GM12878 (cell line): ENCODE measurements around the gene UBE2E1. TPM values are rescaled to one million over a fixed set of nuclear protein-coding genes. Genes with fewer than 3 reads are reported as not detected.
A peak's percentile ranks its signal among the peaks of the same experiment; 100 is the strongest.

Experiments used
- BHLHE40 ChIP-seq, 2 experiments: fragments of 450-650 bp in 1 of 2; IDR thresholded peaks; 2 replicates each; pipeline ENCODE4 v1.6.1; 2011 to 2017; ENCODE audit warnings: low read depth in 2 of 2, borderline replicate concordance in 1 of 2, improper control_type of control experiment in 1 of 2, low read length in 1 of 2, mild to moderate bottlenecking in 1 of 2
- BRCA1 ChIP-seq: IDR thresholded peaks from 2 replicates; pipeline ENCODE4 v1.6.1; 2011; ENCODE audit warnings: low read depth, low read length, improper control_type of control experiment
- CEBPB ChIP-seq, 2 experiments: fragments of 150-350 bp in 1 of 2; IDR thresholded peaks; 2 replicates each; pipeline ENCODE4 v1.6.1; 2012 to 2014; ENCODE audit warnings: low read depth in 2 of 2, low read length in 2 of 2, borderline replicate concordance in 1 of 2, inconsistent platforms in 1 of 2
- CHD2 ChIP-seq: IDR thresholded peaks from 2 replicates; pipeline ENCODE4 v1.6.1; 2011; ENCODE audit warnings: low read depth, low read length, improper control_type of control experiment, borderline replicate concordance
- NFYA ChIP-seq: IDR thresholded peaks from 2 replicates; pipeline ENCODE4 v1.6.1; 2011; ENCODE audit warnings: low read depth, mild to moderate bottlenecking, low read length, improper control_type of control experiment, borderline replicate concordance
- NRF1 ChIP-seq: conservative IDR thresholded peaks from 2 replicates; pipeline ENCODE4 v1.6.1; 2011; ENCODE audit warnings: mild to moderate bottlenecking, low read depth, low read length, improper control_type of control experiment
- SMAD1 ChIP-seq: fragments of 450-650 bp; IDR thresholded peaks from 2 replicates; pipeline ENCODE4 v1.6.1; 2018; ENCODE audit warnings: mild to moderate bottlenecking, low read depth; ENCODE audit not compliant: partially characterized antibody
- SP1 ChIP-seq: IDR thresholded peaks from one replicate; pipeline ENCODE4 v1.6.1; 2011; ENCODE audit warnings: low read depth, low read length
- ZBED1 ChIP-seq: IDR thresholded peaks from 2 replicates; pipeline ENCODE4 v1.6.1; 2016; ENCODE audit warnings: borderline replicate concordance
- ZNF207 ChIP-seq: fragments of 450-650 bp; IDR thresholded peaks from 2 replicates; pipeline ENCODE4 v1.6.1; 2014; ENCODE audit warnings: antibody characterized with exemption, mild to moderate bottlenecking, borderline replicate concordance
- ZNF622 ChIP-seq: fragments of 450-650 bp; IDR thresholded peaks from 2 replicates; pipeline ENCODE4 v1.6.1; 2017; ENCODE audit warnings: mild to moderate bottlenecking, inconsistent platforms
- ZZZ3 ChIP-seq: IDR thresholded peaks from 2 replicates; pipeline ENCODE4 v1.6.1; 2011; ENCODE audit warnings: low read depth; ENCODE audit not compliant: control insufficient read depth, insufficient read length
- polyA plus RNA-seq, 11 experiments: library from polyadenylated mRNA; depleted of rRNA in 4 of 11; unstranded in 6 of 11; stranded (reverse) in 5 of 11; fragments of >200 nt; fragmentation: Nextera tagmentation in 4 of 11; fragmentation: Illumina TruSeq in 1 of 11; extraction: Ambion mirVana in 4 of 11; extraction: Trizol in 1 of 11; gene quantifications; 1 replicate in 1 of 11; 2 replicates in 10 of 11; pipeline versions ENCODE4 v1.2.1 to v1.2.3, GENCODE V29; 2011 to 2016; ENCODE audit warnings: inconsistent platforms in 2 of 11, missing spikeins in 2 of 11, low read depth in 1 of 11
- total RNA-seq, 4 experiments: library from RNA; depleted of rRNA in 3 of 4; stranded (reverse); fragments of >200 nt in 3 of 4; fragmentation: Illumina TruSeq in 1 of 4; extraction: Trizol in 1 of 4; gene quantifications; 2 replicates each; pipeline versions ENCODE4 v1.2.1 to v1.2.3, GENCODE V29; 2013 to 2021
- TF ChIP-seq, protein P1 (sequence below): IDR thresholded peaks from 2 replicates; pipeline ENCODE4 v1.6.1; 2012; ENCODE audit warnings: low read depth, low read length, improper control_type of control experiment
- TF ChIP-seq, protein P2 (sequence below): IDR thresholded peaks from 2 replicates; pipeline ENCODE4 v1.6.1; 2012; ENCODE audit warnings: mild to moderate bottlenecking, low read depth, low read length
- TF ChIP-seq, protein P3 (sequence below): fragments of 450-650 bp; IDR thresholded peaks from 2 replicates; pipeline ENCODE4 v1.6.1; 2017; ENCODE audit warnings: mild to moderate bottlenecking, moderate library complexity
- TF ChIP-seq, protein P4 (sequence below): fragments of 450-650 bp; conservative IDR thresholded peaks from 2 replicates; pipeline ENCODE4 v1.6.1; 2017; ENCODE audit warnings: mild to moderate bottlenecking, moderate library complexity
- TF ChIP-seq, protein P5 (sequence below): fragments of 450-650 bp; IDR thresholded peaks from 2 replicates; pipeline ENCODE4 v1.6.1; 2014; ENCODE audit warnings: mild to moderate bottlenecking
- TF ChIP-seq, protein P6 (sequence below): IDR thresholded peaks from 2 replicates; pipeline ENCODE4 v1.6.1; 2012; ENCODE audit warnings: low read depth, low read length, improper control_type of control experiment

UBE2E1 gene
- total and polyA plus RNA-seq, 10 of the 15 experiments (the other 5 are each of a cell fraction or from before 2014, with no cell fraction given): 18.7 to 425 (median 147) TPM

DNA sequence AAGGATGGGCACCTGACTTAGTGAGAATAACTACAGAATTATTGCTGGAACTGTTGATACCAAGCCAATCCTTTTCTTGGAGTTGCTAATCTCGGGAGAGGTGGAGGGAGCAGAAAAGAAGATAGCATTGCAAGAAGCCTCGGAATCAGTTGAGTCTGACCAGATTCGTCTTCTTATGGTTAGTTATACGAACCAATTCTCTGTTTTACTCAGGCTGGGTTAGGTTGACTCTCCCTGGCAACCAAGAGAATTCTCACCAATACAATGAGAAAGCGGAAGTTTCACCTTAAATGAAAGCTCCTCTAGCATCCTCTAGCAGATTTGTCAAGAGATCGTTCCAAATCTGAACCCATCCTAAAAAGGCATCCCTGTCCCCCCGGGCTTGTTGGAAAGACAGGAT is 43.5 kb upstream of the UBE2E1 start (continued):
- no peak for TF ChIP-seq NRF1
- TF ChIP-seq, protein P1, sequence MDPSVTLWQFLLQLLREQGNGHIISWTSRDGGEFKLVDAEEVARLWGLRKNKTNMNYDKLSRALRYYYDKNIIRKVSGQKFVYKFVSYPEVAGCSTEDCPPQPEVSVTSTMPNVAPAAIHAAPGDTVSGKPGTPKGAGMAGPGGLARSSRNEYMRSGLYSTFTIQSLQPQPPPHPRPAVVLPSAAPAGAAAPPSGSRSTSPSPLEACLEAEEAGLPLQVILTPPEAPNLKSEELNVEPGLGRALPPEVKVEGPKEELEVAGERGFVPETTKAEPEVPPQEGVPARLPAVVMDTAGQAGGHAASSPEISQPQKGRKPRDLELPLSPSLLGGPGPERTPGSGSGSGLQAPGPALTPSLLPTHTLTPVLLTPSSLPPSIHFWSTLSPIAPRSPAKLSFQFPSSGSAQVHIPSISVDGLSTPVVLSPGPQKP: no peak
- TF ChIP-seq, protein P2, sequence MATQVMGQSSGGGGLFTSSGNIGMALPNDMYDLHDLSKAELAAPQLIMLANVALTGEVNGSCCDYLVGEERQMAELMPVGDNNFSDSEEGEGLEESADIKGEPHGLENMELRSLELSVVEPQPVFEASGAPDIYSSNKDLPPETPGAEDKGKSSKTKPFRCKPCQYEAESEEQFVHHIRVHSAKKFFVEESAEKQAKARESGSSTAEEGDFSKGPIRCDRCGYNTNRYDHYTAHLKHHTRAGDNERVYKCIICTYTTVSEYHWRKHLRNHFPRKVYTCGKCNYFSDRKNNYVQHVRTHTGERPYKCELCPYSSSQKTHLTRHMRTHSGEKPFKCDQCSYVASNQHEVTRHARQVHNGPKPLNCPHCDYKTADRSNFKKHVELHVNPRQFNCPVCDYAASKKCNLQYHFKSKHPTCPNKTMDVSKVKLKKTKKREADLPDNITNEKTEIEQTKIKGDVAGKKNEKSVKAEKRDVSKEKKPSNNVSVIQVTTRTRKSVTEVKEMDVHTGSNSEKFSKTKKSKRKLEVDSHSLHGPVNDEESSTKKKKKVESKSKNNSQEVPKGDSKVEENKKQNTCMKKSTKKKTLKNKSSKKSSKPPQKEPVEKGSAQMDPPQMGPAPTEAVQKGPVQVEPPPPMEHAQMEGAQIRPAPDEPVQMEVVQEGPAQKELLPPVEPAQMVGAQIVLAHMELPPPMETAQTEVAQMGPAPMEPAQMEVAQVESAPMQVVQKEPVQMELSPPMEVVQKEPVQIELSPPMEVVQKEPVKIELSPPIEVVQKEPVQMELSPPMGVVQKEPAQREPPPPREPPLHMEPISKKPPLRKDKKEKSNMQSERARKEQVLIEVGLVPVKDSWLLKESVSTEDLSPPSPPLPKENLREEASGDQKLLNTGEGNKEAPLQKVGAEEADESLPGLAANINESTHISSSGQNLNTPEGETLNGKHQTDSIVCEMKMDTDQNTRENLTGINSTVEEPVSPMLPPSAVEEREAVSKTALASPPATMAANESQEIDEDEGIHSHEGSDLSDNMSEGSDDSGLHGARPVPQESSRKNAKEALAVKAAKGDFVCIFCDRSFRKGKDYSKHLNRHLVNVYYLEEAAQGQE: no peak
- TF ChIP-seq, protein P3, sequence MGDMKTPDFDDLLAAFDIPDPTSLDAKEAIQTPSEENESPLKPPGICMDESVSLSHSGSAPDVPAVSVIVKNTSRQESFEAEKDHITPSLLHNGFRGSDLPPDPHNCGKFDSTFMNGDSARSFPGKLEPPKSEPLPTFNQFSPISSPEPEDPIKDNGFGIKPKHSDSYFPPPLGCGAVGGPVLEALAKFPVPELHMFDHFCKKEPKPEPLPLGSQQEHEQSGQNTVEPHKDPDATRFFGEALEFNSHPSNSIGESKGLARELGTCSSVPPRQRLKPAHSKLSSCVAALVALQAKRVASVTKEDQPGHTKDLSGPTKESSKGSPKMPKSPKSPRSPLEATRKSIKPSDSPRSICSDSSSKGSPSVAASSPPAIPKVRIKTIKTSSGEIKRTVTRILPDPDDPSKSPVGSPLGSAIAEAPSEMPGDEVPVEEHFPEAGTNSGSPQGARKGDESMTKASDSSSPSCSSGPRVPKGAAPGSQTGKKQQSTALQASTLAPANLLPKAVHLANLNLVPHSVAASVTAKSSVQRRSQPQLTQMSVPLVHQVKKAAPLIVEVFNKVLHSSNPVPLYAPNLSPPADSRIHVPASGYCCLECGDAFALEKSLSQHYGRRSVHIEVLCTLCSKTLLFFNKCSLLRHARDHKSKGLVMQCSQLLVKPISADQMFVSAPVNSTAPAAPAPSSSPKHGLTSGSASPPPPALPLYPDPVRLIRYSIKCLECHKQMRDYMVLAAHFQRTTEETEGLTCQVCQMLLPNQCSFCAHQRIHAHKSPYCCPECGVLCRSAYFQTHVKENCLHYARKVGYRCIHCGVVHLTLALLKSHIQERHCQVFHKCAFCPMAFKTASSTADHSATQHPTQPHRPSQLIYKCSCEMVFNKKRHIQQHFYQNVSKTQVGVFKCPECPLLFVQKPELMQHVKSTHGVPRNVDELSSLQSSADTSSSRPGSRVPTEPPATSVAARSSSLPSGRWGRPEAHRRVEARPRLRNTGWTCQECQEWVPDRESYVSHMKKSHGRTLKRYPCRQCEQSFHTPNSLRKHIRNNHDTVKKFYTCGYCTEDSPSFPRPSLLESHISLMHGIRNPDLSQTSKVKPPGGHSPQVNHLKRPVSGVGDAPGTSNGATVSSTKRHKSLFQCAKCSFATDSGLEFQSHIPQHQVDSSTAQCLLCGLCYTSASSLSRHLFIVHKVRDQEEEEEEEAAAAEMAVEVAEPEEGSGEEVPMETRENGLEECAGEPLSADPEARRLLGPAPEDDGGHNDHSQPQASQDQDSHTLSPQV: no peak
- TF ChIP-seq, protein P4, sequence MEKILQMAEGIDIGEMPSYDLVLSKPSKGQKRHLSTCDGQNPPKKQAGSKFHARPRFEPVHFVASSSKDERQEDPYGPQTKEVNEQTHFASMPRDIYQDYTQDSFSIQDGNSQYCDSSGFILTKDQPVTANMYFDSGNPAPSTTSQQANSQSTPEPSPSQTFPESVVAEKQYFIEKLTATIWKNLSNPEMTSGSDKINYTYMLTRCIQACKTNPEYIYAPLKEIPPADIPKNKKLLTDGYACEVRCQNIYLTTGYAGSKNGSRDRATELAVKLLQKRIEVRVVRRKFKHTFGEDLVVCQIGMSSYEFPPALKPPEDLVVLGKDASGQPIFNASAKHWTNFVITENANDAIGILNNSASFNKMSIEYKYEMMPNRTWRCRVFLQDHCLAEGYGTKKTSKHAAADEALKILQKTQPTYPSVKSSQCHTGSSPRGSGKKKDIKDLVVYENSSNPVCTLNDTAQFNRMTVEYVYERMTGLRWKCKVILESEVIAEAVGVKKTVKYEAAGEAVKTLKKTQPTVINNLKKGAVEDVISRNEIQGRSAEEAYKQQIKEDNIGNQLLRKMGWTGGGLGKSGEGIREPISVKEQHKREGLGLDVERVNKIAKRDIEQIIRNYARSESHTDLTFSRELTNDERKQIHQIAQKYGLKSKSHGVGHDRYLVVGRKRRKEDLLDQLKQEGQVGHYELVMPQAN: no peak
- TF ChIP-seq ZZZ3: no peak
- TF ChIP-seq BRCA1: no peak
- TF ChIP-seq, protein P5, sequence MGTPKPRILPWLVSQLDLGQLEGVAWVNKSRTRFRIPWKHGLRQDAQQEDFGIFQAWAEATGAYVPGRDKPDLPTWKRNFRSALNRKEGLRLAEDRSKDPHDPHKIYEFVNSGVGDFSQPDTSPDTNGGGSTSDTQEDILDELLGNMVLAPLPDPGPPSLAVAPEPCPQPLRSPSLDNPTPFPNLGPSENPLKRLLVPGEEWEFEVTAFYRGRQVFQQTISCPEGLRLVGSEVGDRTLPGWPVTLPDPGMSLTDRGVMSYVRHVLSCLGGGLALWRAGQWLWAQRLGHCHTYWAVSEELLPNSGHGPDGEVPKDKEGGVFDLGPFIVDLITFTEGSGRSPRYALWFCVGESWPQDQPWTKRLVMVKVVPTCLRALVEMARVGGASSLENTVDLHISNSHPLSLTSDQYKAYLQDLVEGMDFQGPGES: no peak
- TF ChIP-seq SMAD1: no peak
- TF ChIP-seq, protein P6, sequence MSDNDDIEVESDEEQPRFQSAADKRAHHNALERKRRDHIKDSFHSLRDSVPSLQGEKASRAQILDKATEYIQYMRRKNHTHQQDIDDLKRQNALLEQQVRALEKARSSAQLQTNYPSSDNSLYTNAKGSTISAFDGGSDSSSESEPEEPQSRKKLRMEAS: no peak
- no peak for TF ChIP-seq ZNF622
- TF ChIP-seq ZBED1: 0 out of 2 replicates have a peak, but pooled peaks have one; percentile 18
- no peak for TF ChIP-seq CEBPB (IDR thresholded peaks at IDR 0.05; ENCODE audit: borderline replicate concordance in 1 of 2, low read depth in 2 of 2, low read length in 2 of 2)
- peak in 1 of 2 experiments; percentile 24; a peak in 1 of 4 replicates for TF ChIP-seq BHLHE40 (IDR thresholded peaks at IDR 0.05; ENCODE audit: borderline replicate concordance in 1 of 2, low read depth in 2 of 2, low read length in 1 of 2)
- no peak for TF ChIP-seq CHD2
- TF ChIP-seq ZNF207: no peak
- TF ChIP-seq SP1: no peak
- TF ChIP-seq NFYA: no peak
